CD4-positive, alpha-beta T cell treated with Interleukin-6 for 4 hours (primary cell): ENCODE results near the gene IPO8.
"Not testable (repeated sequence)": the region's sequence is repeated elsewhere in the genome, so short reads cannot be mapped to it uniquely, and the experiment has no call there.

Source experiments
- DNase-seq: peaks from one replicate; pipeline ENCODE4 v3.0.0-alpha.2; 2020; ENCODE audit warnings: mixed read lengths

Gene IPO8

GRCh38 chr12:30687265-30687986, 8.2 kb downstream of the IPO8 start:
- no peak for DNase-seq

DNA sequence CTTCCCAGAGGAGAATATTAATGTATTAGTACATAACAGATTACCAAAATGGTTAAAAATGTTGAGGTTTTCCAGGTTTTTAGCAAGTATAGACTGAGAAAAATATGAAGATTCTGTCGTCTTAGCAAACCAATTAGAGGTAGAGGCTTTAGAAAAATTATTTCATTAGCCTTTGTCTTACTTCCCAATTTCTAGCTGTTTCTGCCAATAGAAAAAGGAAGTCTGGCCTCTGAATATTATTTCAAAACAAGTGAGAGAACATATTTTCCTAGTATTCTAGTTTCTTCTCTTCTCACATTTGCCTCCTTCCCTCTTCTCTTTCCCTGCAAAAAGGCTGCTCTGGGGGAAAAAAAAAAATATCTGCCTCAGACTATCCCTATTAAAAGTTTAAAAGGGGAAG, 16.4 kb downstream of the IPO8 start:
- DNase-seq, result no peak

GRCh38 chr12:30678221-30678620, 17.4 kb downstream of the IPO8 start:
- DNase-seq, result no peak

GRCh38 chr12:30661210-30661609, 34.5 kb downstream of the IPO8 start:
- DNase-seq, result no peak

GRCh38 chr12:30652034-30652696, 43.5 kb downstream of the IPO8 start:
- DNase-seq, result no peak

GRCh38 chr12:30646821-30647220, 48.8 kb downstream of the IPO8 start:
- no peak for DNase-seq

DNA sequence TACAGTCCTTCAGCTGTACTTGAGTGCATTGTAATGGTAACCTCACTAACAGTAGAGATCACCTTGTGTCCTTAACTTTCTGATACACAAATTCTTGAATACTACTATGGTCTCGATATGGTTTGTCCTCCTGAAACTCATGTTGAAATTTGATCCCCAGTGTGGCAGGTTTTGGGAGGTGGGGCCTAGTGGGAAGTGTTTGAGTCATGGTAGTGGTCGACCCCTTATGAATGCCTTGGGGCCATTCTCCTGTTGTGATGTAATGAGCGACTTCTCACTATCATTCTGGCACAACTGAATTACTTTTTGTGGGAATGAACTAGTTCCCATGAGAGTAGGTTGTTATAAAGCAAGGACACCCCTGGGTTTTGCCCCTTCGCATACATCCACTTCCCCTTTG, 52.3 kb downstream of the IPO8 start:
- DNase-seq, result no peak

GRCh38 chr12:30640392-30640791, 55.3 kb downstream of the IPO8 start:
- DNase-seq, result no peak

DNA sequence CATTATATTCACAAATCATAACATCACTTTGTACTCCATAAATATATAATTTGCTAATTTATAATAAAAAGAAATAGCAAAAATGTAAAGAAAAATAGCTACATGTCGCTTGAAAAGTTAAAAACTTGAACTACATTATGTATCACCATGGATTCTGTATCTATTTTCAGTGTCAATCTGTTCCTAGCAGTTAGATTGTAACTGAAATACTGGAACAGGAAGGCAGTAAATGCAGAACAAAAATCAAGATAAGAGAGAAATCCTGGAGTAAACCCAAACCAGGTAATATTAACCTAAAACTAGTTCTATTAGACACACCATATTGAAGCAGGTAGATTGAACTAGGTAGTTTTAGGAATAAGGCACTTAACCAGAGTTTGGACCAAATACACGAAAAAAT, 60.3 kb downstream of the IPO8 start:
- DNase-seq, result no peak

GRCh38 chr12:30631740-30632139, 63.9 kb downstream of the IPO8 start:
- no peak for DNase-seq

- no peak for DNase-seq
These were observed 64.7 kb downstream of the IPO8 start for GRCh38 chr12:30630979-30631285.

DNA sequence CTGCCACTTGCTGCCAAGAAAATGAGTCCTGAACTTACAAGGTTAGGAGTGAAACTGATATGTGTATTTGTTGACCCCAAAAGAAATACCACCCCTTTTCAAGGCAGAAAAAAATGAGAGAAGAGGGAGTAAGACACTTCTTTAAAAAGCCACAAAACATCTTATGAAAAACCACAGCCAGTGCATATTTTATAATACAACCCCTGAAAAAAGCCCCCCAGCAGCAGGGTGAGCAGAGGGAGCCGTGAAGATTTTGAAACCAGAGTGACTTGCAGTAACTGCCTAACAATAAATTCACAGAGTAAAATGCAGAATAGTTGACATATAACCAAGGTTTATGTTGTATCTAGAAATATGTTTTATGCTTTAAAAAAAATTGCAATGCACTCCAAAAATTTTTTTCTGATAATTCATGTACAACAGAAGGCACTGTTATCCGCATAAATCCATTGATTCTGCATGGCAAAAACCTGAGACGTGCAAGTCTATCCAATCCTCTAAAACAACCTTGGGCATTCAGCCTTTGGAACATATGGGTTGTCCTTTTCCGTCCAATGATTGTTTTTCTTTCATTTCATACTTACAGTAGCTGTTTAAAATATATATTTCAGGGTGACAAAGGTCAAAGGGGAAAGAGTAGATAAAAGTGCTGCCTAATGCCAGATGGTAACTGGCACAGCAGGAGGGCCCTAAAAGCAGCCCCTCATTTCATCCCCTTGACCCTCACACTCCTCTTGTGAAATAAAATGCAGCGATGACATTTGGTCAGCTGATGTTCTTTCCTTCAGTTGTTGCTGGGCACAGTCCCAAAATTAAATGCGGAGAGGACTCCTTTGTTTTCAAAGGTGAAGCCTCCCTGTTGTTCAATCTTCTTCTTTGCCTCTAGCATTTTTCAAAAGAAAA, 65.3 kb downstream of the IPO8 start:
- no peak for DNase-seq

DNA sequence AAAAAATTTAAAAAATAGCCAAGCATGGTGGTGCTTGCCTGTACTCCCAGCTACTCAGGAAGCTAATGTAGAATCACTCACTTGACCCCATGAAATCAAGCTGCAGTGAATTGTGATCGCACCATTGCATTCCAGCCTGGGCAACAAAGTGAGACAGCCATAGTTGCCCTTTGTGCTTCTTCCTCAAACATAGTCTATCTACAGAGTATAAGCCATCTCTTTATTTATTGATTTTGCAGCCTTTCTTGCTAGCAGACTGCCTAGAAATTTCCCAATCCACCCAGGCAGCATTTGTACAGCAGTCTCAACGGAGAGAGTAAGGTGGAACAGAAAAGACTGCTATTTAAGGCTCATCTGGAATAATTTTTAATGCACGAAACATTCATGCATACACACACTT, 68.8 kb downstream of the IPO8 start:
- no peak for DNase-seq

DNA sequence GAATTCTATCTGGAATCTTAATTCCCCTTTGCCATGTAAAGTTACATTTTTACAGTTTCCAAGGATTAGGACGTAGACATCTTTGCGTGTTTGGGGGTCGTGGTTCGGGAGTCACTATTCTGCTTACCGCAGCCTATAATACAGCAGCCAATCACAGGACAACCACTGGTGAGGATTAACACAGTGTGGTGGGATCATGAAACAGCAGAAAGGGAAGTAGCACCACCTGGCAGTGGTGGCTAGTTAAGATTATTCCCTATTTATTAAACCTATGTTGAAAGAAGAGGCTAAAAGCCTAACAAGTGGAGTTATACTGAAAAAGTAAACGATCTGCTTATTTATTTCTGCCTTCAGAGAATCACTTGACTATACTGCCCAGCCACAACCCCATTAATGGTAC, 71.7 kb downstream of the IPO8 start:
- no peak for DNase-seq

- no peak for DNase-seq
These were observed 73.2 kb downstream of the IPO8 start for GRCh38 chr12:30622509-30622908.

DNA sequence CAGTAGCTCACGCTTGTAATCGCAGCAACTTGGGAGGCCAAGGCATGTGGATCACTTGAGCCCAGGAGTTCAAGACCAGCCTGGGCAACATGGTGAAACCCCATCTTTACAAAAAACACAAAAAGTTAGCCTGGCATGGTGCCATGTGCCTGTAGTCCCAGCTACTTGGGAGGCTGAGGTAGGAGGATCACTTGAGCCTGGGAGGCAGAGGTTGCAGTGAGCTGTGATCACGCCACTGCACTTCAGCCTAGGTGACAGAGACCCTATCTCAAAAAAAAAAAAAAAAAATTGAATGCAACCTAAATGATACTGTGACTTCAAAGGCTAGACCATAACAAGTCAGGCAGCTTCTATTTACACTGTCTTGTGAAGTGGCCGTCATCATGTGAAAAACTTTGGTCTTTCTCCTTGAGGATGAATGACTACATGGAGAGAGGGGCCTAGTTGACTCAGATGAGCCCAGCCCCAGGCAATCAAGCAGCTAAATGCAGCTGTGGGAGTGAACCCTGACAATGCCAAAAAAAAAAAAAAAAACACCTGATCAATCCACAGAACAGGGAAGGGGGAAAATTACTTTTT, 73.9 kb downstream of the IPO8 start:
- not testable (repeated sequence) for DNase-seq

GRCh38 chr12:30617346-30618016, 78.2 kb downstream of the IPO8 start:
- no peak for DNase-seq

GRCh38 chr12:30614031-30614430, 81.6 kb downstream of the IPO8 start:
- no peak for DNase-seq

- no peak for DNase-seq
These were observed 82.4 kb downstream of the IPO8 start for GRCh38 chr12:30613119-30613830.

DNA sequence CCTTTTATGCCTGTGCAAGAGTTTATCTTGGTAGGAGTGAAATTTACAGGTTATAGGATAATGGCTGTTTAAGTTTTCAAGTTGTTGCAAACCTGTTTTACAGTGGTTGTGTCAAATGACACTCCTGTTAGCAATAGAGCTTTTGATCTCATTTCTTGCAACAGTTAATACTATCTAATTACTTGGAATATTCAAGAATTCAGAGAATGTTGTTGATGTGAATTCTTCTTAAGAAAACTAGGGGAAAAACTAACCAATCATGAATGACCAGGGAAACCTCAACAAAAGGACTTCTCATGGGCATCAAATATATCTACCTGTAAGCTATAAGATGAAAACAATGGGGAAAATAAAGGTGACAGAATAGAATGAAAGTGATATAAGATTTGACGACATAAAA, 85.0 kb downstream of the IPO8 start:
- DNase-seq, result no peak

GRCh38 chr12:30609819-30610218, 85.8 kb downstream of the IPO8 start:
- not testable (repeated sequence) for DNase-seq

DNA sequence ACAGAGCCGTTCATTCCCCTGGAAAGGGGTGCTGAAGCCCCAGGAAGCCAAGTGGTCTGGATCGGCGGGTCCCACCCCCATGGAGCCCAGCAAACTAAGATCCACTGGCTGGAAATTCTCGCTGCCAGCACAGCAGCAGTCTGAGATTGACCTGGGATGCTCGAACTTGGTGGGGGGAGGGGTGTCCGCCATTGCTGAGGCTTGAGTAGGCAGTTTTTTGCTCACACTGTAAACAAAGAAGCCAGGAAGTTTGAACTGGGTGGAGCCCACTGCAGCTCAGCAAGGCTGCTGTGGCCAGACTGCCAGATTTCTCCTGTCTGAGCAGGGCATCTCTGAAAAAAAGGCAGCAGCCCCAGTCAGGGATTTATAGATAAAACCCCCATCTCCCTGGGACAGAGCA, 91.4 kb downstream of the IPO8 start:
- DNase-seq, result not testable (repeated sequence)
